Suprapubic skin (tissue), 4 donors: ENCODE measurements around the gene AHDC1. TPM values are rescaled to one million over a fixed set of nuclear protein-coding genes. Genes with fewer than 3 reads are reported as not detected.

Experiments used
- DNase-seq, 2 donors: peaks; one replicate each; pipeline ENCODE4 v3.0.0-alpha.2; 2019; ENCODE audit warnings: low spot score in 2 of 2
- H3K27ac ChIP-seq: fragments of 200-600 bp; sonication (generic); one replicate; pipeline ENCODE4 v1.5.1; 2019
- H3K27me3 ChIP-seq: fragments of 200-600 bp; sonication (generic); one replicate; pipeline ENCODE4 v1.5.1; 2019
- H3K36me3 ChIP-seq: fragments of 200-600 bp; sonication (generic); one replicate; pipeline ENCODE4 v1.5.1; 2019
- H3K4me1 ChIP-seq: fragments of 200-600 bp; sonication (generic); one replicate; pipeline ENCODE4 v1.5.1; 2019
- H3K4me3 ChIP-seq: fragments of 200-600 bp; sonication (generic); one replicate; pipeline ENCODE4 v1.5.1; 2019; ENCODE audit warnings: mild to moderate bottlenecking
- H3K9me3 ChIP-seq: fragments of 200-600 bp; sonication (generic); one replicate; pipeline ENCODE4 v1.5.1; 2019
- EP300 ChIP-seq: sonication (generic); formaldehyde crosslinking; IDR thresholded peaks from one replicate; pipeline ENCODE4 v1.6.1; 2017; ENCODE audit warnings: antibody characterized with exemption
- POLR2A ChIP-seq, 2 donors: fragments of 450-650 bp; IDR thresholded peaks; one replicate each; pipeline ENCODE4 v1.6.1; 2017; ENCODE audit warnings: antibody characterized with exemption in 2 of 2, mild to moderate bottlenecking in 2 of 2, moderate library complexity in 2 of 2
- POLR2AphosphoS5 ChIP-seq, 3 donors: sonication (generic); formaldehyde crosslinking; IDR thresholded peaks; one replicate each; pipeline ENCODE4 v1.6.1; 2017; ENCODE audit warnings: antibody characterized with exemption in 3 of 3
- WGBS: methylation state at CpG from one replicate; pipeline ENCODE4 v1.1.5; 2018; 5-methylcytosine and 5-hydroxymethylcytosine counted together
- total RNA-seq, 4 donors: library from RNA; depleted of rRNA; stranded (reverse); fragments of >200 nt; gene quantifications; one replicate each; pipeline ENCODE4 v1.1.0, GENCODE V29; 2016
- TF ChIP-seq, protein P1 (sequence below), 2 donors: fragments of 200-600 bp in 1 of 2; fragments of 450-650 bp in 1 of 2; sonication (generic) in 1 of 2; IDR thresholded peaks; one replicate each; pipeline ENCODE4 v1.5.1; 2016 to 2019; ENCODE audit warnings: antibody characterized with exemption in 2 of 2, mild to moderate bottlenecking in 1 of 2, moderate library complexity in 1 of 2

Gene AHDC1
- total RNA-seq, 4 donors from 2014 or later: 46.7 to 103 (median 60.1) TPM

DNA sequence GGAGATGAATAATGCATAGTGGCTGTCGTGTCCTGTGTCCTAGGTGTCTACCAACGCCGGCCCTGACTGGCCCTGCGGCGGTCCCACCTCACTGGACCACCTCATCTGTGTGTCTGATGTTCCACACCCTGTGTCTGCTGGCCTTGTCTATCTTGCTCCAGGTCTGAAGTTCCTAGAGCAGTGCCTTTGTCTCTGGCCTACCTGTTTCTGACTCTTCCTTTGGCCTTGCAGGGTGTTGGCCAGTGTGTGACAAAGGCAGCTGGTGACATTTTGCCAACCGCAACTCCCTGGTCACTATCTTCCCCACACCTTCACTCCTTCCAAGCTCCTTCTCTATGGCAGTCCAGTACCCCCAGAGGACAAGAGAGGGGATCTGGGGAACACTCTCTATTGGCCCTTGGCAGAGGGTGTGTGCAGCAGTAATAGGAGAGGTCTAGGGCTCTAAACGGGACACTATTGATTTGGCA is 1.4 kb upstream of the AHDC1 start:
- no peak for DNase-seq
- Histone ChIP-seq H3K36me3 (no peaks in the 10 kb centered on the region), H3K9me3 (no peaks in the 10 kb centered on the region), H3K4me1 (peaks cover 47% of the 10 kb centered on the region), H3K27me3 (no peaks in the 10 kb centered on the region), H3K27ac (no peak overlapping the region), H3K4me3 (no peak overlapping the region)
- 81% methylated on average over 7 of the region's 7 CpGs for WGBS
- TF ChIP-seq POLR2A (IDR thresholded peaks at IDR 0.05): no peak
- TF ChIP-seq, protein P1, sequence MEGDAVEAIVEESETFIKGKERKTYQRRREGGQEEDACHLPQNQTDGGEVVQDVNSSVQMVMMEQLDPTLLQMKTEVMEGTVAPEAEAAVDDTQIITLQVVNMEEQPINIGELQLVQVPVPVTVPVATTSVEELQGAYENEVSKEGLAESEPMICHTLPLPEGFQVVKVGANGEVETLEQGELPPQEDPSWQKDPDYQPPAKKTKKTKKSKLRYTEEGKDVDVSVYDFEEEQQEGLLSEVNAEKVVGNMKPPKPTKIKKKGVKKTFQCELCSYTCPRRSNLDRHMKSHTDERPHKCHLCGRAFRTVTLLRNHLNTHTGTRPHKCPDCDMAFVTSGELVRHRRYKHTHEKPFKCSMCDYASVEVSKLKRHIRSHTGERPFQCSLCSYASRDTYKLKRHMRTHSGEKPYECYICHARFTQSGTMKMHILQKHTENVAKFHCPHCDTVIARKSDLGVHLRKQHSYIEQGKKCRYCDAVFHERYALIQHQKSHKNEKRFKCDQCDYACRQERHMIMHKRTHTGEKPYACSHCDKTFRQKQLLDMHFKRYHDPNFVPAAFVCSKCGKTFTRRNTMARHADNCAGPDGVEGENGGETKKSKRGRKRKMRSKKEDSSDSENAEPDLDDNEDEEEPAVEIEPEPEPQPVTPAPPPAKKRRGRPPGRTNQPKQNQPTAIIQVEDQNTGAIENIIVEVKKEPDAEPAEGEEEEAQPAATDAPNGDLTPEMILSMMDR (IDR thresholded peaks at IDR 0.05): no peak
- no peak for TF ChIP-seq EP300
- TF ChIP-seq POLR2AphosphoS5 (IDR thresholded peaks at IDR 0.05): no peak

DNA sequence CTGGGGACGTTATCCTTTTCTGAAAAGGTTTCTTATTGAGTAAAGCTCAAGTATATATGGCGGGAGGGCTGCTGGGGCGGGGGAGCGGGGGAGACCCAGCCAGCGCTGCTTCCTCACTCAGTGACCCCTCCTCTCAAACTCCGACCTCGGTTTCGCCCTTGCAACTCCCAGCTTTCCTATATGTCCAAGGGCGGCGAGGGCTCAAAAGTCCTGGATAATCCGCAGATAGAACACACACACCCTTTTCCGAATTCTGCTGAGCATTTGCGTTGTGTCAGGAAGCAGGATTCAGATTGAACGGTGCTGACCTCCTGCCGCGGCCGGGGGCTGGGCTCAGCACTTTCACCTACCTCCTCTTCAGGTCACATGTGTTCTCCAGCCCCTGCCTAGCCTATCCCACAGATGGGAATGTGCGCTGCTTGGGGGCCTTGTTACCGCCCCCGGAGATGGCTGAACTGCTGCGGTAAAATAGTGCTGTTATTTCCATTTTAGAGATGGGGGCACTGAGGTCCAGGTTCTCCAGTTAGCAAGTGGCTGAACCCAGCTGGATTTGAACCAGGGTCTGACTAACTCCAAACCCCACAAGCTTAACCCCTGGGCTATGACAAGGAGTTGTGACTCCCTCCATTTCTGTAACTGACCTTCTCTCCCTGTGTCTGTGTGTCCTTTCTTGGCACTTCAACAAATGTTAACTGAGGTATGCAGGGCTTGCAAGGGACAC is 795 bp upstream of the AHDC1 start:
- Histone ChIP-seq H3K4me3 (peak overlapping the region; percentile 92), H3K27me3 (no peaks in the 10 kb centered on the region), H3K27ac (no peak overlapping the region), H3K36me3 (no peaks in the 10 kb centered on the region), H3K4me1 (peaks cover 52% of the 10 kb centered on the region), H3K9me3 (no peaks in the 10 kb centered on the region)
- TF ChIP-seq EP300 (no peak), POLR2AphosphoS5 (IDR thresholded peaks at IDR 0.05) (no peak), POLR2A (IDR thresholded peaks at IDR 0.05) (no peak)
- TF ChIP-seq, protein P1 (IDR thresholded peaks at IDR 0.05): no peak
- no peak for DNase-seq
- WGBS: 42% methylated on average over 21 of the region's 21 CpGs

DNA sequence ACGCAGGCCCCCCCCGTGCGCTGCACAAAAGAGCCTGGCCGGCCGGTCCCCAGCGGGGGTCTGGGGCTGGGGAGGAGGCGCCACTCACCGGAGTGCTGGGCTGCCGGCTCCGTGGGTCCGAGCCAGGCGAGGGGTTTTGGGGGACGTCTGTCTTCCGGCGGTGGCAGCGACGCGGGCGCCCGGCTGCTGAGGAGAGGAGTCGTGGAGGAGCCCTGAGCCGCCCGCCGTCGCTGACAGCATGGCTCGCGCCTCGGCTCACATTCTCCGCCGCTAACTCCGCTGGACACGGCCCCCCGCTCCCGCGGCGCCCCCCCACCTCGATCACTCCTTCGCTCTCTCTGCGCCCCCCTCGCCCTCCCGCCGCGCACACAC is 649 bp downstream of the AHDC1 start:
- peak; percentile 83 to 86 for DNase-seq
- H3K9me3 ChIP-seq: no peaks in the 10 kb centered on the region
- WGBS: 0% methylated on average over 3 of the region's 43 CpGs
- H3K4me1 ChIP-seq: peaks cover 67% of the 10 kb centered on the region
- TF ChIP-seq POLR2AphosphoS5 (IDR thresholded peaks at IDR 0.05): peak in 1 of 3 donors; percentile 51
- no peak for TF ChIP-seq EP300
- TF ChIP-seq, protein P1 (IDR thresholded peaks at IDR 0.05): no peak
- TF ChIP-seq POLR2A (IDR thresholded peaks at IDR 0.05): no peak
- H3K4me3 ChIP-seq: peak overlapping the region; percentile 92
- no peaks in the 10 kb centered on the region for H3K36me3 ChIP-seq
- peak overlapping the region; percentile 95 for H3K27ac ChIP-seq
- no peaks in the 10 kb centered on the region for H3K27me3 ChIP-seq

DNA sequence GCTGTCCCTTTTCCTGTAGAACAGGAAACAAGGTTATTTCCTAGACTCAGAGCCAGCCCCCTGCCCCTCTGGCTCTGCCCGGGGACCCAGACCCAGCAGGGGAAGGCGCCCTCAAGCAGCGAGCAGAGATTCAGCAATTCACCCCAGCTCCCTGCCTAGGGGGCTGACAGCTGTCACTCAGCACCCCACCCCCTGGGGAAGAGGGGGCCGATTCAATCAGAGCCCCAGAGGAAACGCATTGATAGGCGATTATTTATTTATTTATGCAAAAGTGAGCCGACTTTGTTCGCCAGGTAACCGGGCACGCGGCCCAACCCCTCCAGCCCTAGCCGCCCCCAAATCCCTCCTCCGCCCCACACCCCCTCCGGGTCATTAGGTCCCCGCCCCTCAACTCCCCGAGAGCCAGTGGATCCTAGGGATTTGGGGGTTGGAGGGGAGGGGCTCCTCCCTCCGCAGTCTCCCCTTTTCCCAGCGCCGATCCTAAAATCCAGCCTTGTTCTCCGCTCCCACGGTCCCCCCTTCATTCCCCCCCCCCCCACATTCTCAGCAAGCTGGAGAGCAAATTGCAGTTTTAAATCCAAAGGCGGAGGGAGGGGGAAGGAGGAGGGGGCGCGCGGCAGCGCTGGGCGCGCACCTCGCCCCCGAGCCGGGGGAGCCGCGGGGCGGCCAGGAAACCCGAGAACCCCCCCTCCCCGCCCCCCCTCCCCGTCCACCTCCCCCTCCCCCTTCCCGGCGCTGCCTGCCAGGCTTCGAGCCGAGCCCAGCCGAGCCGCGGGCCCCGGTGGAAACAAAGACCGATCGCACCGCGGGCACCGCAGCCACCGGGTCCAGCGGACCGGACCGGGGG is 1.3 kb downstream of the AHDC1 start:
- no peaks in the 10 kb centered on the region for H3K27me3 ChIP-seq
- H3K27ac ChIP-seq: peak overlapping the region; percentile 95
- DNase-seq: peak; percentile 84 to 88
- WGBS: 0% methylated on average over 10 of the region's 54 CpGs
- no peaks in the 10 kb centered on the region for H3K9me3 ChIP-seq
- TF ChIP-seq EP300 (no peak), POLR2A (IDR thresholded peaks at IDR 0.05) (no peak), POLR2AphosphoS5 (IDR thresholded peaks at IDR 0.05) (no peak)
- TF ChIP-seq, protein P1 (IDR thresholded peaks at IDR 0.05): no peak
- no peaks in the 10 kb centered on the region for H3K36me3 ChIP-seq
- H3K4me1 ChIP-seq: peaks cover 73% of the 10 kb centered on the region
- peak overlapping the region; percentile 92 for H3K4me3 ChIP-seq
